GM12865 (cell line): ENCODE results near the gene PSMG3.

ENCODE experiments used
- DNase-seq: peaks from one replicate; pipeline ENCODE4 v3.0.0; 2010; ENCODE audit warnings: low read depth
- H3K4me3 ChIP-seq: 2 replicates; pipeline ENCODE4 v1.5.1; 2011; ENCODE audit warnings: mild to moderate bottlenecking, low read depth, low read length, control low read depth
- TF ChIP-seq, protein P1 (sequence below): IDR thresholded peaks from 2 replicates; pipeline ENCODE4 v1.5.1; 2011; ENCODE audit warnings: low read length, control low read depth, low read depth, inconsistent platforms; ENCODE audit not compliant: insufficient read depth; ENCODE audit errors: missing control alignments

The PSMG3 gene, protein sequence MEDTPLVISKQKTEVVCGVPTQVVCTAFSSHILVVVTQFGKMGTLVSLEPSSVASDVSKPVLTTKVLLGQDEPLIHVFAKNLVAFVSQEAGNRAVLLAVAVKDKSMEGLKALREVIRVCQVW

DNA sequence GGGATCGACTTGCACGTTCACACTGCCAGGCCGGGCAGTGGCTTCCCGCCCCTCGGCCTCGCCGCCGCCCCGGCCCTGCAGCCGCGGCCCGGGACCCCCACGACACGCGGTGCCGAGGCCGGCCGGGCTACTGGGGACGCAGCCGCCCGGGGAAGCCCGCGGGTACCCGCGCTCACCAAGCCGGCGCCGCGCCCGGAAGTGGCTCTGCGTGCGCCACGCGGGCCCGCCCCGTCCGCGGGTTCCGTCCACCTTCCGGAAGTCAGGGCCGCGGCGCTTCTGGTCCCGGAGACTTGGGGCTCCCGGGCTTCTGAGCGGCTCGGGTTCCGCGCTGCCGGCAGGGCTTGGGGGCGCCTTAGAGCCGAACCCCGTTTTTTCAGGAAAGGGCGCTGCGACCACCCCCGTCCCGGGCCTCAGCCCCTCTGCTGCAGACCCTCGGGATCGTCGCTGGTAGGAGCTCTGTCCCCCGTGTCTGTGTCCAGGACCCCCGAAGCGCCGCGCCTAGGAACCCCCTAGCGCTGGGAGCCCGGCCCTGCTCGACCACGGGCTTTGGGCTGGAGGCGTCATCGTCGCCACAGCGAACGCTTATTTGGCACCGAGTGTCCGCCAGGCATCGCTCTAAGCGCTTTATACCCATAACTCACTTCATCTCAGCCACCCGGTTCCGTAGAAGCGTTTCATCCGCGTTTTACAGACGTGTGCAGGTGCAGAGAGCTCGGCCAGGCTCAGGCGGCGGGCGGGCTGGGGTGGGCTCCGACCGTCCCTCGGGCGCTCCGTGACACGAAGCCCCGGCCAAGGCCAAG lies at the start of gene PSMG3:
TSS of gene PSMG3 (minus strand) at position 200 of the 800 bp plus-strand sequence. CDS start 693 bp downstream, outside the sequence.
- peak; percentile 96 for DNase-seq
- TF ChIP-seq, protein P1, sequence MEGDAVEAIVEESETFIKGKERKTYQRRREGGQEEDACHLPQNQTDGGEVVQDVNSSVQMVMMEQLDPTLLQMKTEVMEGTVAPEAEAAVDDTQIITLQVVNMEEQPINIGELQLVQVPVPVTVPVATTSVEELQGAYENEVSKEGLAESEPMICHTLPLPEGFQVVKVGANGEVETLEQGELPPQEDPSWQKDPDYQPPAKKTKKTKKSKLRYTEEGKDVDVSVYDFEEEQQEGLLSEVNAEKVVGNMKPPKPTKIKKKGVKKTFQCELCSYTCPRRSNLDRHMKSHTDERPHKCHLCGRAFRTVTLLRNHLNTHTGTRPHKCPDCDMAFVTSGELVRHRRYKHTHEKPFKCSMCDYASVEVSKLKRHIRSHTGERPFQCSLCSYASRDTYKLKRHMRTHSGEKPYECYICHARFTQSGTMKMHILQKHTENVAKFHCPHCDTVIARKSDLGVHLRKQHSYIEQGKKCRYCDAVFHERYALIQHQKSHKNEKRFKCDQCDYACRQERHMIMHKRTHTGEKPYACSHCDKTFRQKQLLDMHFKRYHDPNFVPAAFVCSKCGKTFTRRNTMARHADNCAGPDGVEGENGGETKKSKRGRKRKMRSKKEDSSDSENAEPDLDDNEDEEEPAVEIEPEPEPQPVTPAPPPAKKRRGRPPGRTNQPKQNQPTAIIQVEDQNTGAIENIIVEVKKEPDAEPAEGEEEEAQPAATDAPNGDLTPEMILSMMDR = peak; percentile 28

DNA sequence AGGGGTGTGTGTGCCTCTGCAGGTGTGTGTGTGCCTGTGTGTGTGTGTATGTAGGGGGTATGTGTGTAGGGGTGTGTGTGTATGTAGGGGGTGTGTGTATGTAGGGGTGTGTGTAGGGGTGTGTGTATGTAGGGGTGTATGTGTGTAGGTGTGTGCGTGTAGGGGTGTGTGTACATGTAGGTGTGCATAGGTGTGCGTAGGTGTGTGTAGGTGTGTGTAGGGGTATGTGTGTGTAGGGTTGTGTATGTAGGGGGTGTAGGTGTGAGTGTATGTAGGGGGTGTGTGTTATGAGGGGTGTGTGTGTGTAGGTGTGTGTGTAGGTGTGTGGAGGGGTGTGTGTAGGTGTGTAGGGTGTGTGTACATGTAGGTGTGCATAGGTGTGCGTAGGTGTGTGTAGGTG lies 48.6 kb upstream of the PSMG3 start:
- H3K4me3 ChIP-seq = no peak overlapping the region
- no peak for DNase-seq
- TF ChIP-seq, protein P1 = no peak

More for the DNA sequence above, at the start of gene PSMG3:
- H3K4me3 ChIP-seq = peak within 1 kb of the TSS; percentile 96

DNA sequence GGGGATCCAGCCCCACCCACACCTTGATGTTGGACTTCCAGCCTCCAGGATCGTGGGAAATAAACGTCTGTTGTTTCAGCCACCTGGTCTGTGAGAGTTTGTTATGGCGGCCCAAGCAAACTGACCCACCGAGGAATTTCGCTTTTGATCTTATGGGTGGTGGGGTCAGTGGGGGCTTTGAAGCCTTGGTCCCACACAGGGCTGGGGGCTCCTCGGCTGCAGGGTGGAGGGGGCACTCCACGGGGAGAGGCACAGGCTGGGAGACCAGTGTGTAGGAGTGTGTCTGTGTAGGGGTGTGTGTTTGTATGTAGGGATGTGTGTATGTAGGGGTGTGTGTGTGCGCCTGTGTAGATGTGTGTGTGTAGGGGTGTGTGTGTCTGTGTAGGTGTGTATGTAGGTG lies 48.1 kb upstream of the PSMG3 start:
- no peak overlapping the region for H3K4me3 ChIP-seq
- TF ChIP-seq, protein P1 = no peak
- DNase-seq = no peak

DNA sequence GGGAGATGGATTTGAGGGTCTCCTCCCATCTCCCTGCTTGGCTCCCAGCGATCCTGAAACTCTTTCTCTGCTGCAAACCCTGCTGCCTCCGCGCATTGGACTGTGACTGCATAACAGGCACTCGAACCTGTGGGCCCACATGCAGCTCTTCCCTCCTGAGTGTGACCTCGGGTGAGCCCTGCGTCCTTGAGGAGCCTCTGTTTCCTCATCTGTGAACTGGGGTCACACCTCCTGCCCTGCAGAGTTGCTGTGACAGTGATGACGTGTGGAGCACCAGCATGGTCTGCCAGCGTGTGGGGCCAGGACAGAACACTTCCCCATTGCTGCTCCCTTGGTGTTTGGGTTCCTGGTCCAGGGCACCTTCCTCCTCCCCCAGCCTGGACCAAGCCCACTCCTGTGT lies 46.9 kb upstream of the PSMG3 start:
- H3K4me3 ChIP-seq = no peak overlapping the region
- TF ChIP-seq, protein P1 = no peak
- DNase-seq = no peak

DNA sequence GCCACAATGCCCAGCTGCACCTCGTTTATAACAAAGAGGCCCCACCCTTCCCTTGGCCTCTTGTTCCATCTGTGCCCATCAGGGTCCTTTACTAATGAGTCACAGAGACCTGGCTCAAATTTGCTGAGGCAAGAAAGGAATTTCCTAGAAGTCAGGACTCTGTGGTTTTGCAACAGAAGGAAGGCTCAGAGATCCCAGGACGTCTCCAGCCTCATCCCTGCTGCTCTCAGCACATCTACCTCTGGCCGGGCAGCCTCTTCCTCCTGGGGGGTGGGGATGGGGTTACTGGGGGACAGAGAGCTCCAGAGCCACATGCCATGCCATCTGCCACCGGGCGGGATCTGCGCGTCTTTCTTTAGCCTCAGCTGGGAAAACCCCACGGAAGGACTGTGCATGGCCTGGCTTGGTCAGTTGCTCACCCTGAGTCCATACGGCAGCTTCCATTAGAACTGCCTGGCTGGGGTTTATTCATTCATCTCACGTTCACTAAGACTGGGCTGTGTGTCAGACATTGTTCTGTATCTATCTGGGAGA lies 41.9 kb upstream of the PSMG3 start:
- TF ChIP-seq, protein P1 = no peak
- no peak for DNase-seq
- H3K4me3 ChIP-seq = no peak overlapping the region

DNA sequence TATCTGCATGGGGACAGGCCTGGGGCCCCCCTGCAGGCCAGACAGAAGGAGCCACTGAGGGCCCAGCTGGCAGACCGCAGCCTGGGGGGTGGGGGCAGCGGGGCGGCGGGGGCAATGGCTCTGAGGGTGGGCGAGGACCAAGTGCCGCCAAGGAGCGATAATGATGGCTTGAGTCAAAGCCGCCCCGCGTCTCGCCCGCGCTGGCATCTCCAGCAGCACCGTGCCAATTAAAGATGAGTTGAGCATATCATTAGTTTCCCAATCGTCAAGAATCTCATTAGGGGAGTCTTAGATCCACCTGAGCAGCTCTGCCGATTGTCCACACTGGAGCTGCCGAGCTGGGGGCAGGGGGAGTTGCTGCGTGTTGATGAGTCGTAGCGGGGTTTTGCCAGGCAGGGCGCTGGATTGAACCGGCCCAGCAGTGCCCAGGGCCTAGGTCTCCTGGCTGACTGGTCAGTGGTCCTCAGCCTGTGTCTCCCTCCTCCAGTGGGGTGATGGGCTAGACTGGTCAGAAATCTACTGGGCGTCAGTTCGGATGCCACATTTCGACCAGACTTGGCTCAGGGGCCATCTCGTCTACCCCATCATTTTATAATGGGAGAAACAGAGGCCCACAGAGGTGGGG lies 41.0 kb upstream of the PSMG3 start:
- no peak for DNase-seq
- no peak overlapping the region for H3K4me3 ChIP-seq
- TF ChIP-seq, protein P1 = no peak
